ENCODE measurements around the gene CCK. TPM values are rescaled to one million over a fixed set of nuclear protein-coding genes. Genes with fewer than 3 reads are reported as not detected.

CCK gene
- total and polyA plus RNA-seq, 3 donors from 2014 or later: 0.69 to 3.7 (median 1.4) TPM

GRCh38 chr3:42302924-42303634, 37.1 kb upstream of the CCK start:
- no peaks in the 10 kb centered on the region for H3K27me3 ChIP-seq
- no peaks in the 10 kb centered on the region for H3K36me3 ChIP-seq (ENCODE audit: low read depth, missing control alignments)
- no peak overlapping the region for H3K27ac ChIP-seq
- intact Hi-C loops (cut with DNase I; ENCODE audit: low total_unique reads): no loop called here
- no peaks in the 10 kb centered on the region for H3K9me3 ChIP-seq
- H3K4me1 ChIP-seq: no peaks in the 10 kb centered on the region
- TF ChIP-seq CTCF (IDR thresholded peaks at IDR 0.05) (no peak), POLR2A (IDR thresholded peaks at IDR 0.05) (no peak)
- H3K4me3 ChIP-seq: no peak overlapping the region
- 61 to 76% methylated on average over 3 of the region's 3 CpGs for WGBS, 2 donors
- DNase-seq: no peak

- Histone ChIP-seq H3K9me3 (no peaks in the 10 kb centered on the region), H3K27me3 (no peaks in the 10 kb centered on the region), H3K4me3 (no peak overlapping the region), H3K36me3 (ENCODE audit: low read depth, missing control alignments) (no peaks in the 10 kb centered on the region), H3K27ac (no peak overlapping the region), H3K4me1 (no peaks in the 10 kb centered on the region)
- WGBS, 2 donors: 67 to 70% methylated on average over 4 of the region's 4 CpGs
- intact Hi-C loops (cut with DNase I; ENCODE audit: low total_unique reads): no loop called here
- TF ChIP-seq POLR2A (IDR thresholded peaks at IDR 0.05) (no peak), CTCF (IDR thresholded peaks at IDR 0.05) (no peak)
- no peak for DNase-seq
These were observed 35.6 kb upstream of the CCK start for GRCh38 chr3:42301446-42302175.

- 67 to 78% methylated on average over 3 of the region's 3 CpGs for WGBS, 2 donors
- Histone ChIP-seq H3K4me1 (no peaks in the 10 kb centered on the region), H3K27ac (no peak overlapping the region), H3K36me3 (ENCODE audit: low read depth, missing control alignments) (no peaks in the 10 kb centered on the region), H3K27me3 (no peaks in the 10 kb centered on the region), H3K4me3 (no peak overlapping the region), H3K9me3 (no peaks in the 10 kb centered on the region)
- intact Hi-C loops (cut with DNase I; ENCODE audit: low total_unique reads): no loop called here
- TF ChIP-seq CTCF (IDR thresholded peaks at IDR 0.05) (no peak), POLR2A (IDR thresholded peaks at IDR 0.05) (no peak)
- DNase-seq: no peak
These were observed 34.8 kb upstream of the CCK start for GRCh38 chr3:42300778-42301177.

GRCh38 chr3:42300013-42300412, 34.0 kb upstream of the CCK start:
- Histone ChIP-seq H3K4me1 (no peaks in the 10 kb centered on the region), H3K36me3 (ENCODE audit: low read depth, missing control alignments) (no peaks in the 10 kb centered on the region), H3K4me3 (no peak overlapping the region), H3K9me3 (no peaks in the 10 kb centered on the region), H3K27ac (no peak overlapping the region), H3K27me3 (no peaks in the 10 kb centered on the region)
- intact Hi-C loops (cut with DNase I; ENCODE audit: low total_unique reads): no loop called here
- WGBS, 2 donors: 25 to 71% methylated on average over 2 to 3 of the region's 3 CpGs
- TF ChIP-seq POLR2A (IDR thresholded peaks at IDR 0.05) (no peak), CTCF (IDR thresholded peaks at IDR 0.05) (no peak)
- peak; percentile 29 for DNase-seq

Data from testis (tissue), 3 donors.